CD4-positive, alpha-beta T cell treated with Interferon alpha-2 for 1 hour (primary cell): Measurements from ENCODE around the gene TTC7B.
"Not testable (repeated sequence)": the region's sequence is repeated elsewhere in the genome, so short reads cannot be mapped to it uniquely, and the experiment has no call there.

Experiments
- DNase-seq, 2 donors: peaks; one replicate each; pipeline ENCODE4 v3.0.0-alpha.2; 2020 to 2022

TTC7B gene

DNA sequence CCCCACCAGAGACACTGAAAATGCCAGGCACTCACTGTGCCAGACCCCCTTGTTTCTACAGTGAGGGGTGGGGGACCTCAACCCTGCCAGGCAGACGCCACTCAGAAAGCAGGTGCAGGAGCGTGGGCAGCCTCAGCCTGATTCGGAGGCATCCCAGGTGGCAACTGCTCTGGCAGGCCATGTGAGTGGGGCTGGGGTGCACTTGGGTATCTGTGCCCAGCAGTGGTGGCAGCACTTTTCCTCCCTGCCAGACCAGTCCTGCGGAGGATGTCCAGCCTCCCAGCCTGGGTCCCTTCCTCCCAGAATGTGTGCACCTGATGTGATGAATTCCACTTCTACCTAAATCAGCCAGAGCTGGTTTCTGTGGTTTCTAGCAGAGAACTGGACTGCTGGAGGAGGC, 13.4 kb upstream of the TTC7B start:
- DNase-seq = no peak

GRCh38 chr14:90828642-90829487, 12.6 kb upstream of the TTC7B start:
- DNase-seq = peak; percentile 59 to 76

DNA sequence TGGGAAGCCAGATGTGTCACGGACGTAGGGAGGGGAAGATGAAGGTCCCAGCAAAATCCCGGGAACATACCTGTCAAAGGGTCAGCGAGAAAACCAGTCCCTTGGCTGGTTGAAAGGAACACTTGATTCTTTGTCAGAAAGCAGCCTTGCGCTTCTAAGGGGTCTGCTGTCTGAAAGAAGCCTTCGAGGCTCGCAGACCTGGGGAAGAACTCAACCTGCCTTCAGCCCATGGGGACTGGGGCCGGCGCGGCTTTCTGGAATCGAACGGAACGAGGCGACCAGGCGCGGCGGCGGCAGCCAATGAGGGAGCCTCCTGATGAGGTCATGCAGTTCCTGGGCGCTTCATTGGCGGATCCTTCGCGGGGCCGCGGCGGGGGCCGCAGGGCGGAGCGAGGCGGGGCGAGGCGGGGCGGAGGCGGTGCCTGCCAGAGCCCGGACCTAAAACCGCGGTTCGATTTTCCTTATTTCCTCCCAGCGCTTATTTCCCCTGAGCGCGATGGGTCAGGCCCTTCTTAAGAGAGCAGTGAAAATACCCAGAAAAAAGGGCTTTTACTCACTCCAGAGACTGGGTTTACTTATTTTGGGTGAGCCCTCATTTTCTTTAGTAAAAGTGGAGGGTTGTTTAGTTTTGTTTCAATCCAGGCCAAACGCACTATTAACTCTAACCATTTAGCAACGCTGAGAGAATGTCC, 11.8 kb upstream of the TTC7B start:
- peak; percentile 92 to 95 for DNase-seq

DNA sequence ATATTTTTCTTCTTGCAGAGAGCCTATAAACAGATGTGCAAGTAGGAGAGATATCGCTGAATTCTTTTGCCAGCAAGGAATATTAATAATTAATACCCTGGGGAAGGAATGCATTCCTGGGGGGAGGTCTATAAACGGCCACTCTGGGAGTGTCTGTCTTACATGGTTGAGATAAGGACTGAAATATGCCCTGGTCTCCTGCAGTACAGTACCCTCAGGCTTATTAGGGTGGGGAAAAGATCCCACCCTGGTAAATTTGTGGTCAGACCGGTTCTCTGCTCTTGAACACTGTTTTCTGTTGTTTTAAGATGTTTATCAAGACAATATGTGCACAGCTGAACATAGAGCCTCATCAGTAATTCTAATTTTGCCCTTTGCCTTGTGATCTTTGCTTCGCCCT, 7.3 kb upstream of the TTC7B start:
- not testable (repeated sequence) for DNase-seq

DNA sequence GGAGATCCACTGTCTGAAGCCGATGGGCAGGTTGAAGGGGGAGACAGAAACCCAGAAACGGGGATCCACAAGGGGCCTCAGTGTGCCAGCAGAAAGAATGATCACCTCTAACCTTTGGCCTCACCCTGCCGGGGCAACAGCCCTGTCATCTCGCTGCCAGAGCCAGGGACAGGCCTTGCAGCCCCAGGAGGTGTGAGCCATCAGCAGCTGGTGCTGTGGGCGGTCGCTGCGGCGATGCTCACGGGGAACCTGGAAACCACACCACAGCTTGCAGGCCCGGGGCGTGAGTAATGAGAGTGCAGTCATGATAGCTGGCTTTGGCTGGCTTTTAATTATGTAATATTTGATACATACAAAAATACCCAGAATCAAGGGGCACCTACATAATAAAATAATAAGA, 4.7 kb upstream of the TTC7B start:
- peak; percentile 55 to 69 for DNase-seq

GRCh38 chr14:90819734-90820393, 3.6 kb upstream of the TTC7B start:
- DNase-seq = no peak

GRCh38 chr14:90818715-90819114, 2.5 kb upstream of the TTC7B start:
- DNase-seq = no peak

- no peak for DNase-seq
Measured at GRCh38 chr14:90816681-90817436, 629 bp upstream of the TTC7B start.

DNA sequence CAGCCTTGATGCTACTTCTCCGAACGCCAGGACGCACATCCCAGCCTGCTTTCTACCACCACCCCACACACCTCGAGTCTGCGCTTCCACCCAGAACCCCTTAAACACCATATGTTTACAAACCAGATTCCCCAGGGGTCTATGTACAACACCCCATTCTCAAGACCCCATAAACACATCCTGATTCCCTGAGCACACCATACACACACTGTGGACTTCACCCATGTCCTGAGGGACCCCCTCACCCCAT, 733 bp downstream of the TTC7B start:
- no peak for DNase-seq

GRCh38 chr14:90814806-90815571, 1.2 kb downstream of the TTC7B start:
- no peak for DNase-seq

- no peak for DNase-seq
Measured at GRCh38 chr14:90813442-90813841, 2.8 kb downstream of the TTC7B start.

GRCh38 chr14:90812109-90812508, 4.1 kb downstream of the TTC7B start:
- DNase-seq = no peak

GRCh38 chr14:90811641-90812040, 4.6 kb downstream of the TTC7B start:
- DNase-seq = no peak

- DNase-seq = no peak
Measured at GRCh38 chr14:90810806-90811205, 5.4 kb downstream of the TTC7B start.

DNA sequence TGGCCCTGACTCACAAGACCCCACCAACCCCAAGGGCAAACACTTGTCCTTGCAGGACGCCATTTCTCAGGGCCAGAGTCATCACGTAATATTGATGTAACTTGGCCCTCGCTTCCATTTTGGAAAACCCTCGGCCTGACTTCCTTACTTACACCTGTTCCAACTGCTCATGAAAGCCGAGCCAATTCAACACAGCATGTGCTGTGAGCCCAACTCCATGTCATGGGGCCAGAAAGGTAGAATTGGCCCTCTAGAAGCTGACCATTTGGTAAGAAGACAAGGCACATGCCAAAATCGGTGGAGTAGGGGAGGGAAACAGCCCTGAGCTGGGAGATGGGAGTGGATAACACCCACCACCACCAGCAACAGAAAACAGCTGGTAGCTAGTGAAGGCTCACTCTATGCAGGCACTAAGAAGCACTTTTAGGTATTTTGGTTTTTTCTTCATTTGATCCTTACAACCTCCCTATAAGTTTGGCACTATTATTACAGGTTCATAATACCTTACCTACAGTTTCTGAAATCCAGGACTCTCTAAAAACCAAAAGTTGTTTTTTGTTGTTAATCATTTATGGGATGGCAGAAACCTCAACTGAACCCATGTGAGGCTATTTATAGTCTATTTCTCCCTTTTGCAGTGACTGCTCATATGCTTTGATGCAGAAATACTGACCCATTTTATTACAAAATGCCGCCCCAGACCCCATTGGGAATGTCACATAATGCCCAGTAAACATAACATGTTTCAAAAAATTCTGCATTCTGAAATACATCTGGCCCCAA, 6.5 kb downstream of the TTC7B start:
- no peak for DNase-seq

DNA sequence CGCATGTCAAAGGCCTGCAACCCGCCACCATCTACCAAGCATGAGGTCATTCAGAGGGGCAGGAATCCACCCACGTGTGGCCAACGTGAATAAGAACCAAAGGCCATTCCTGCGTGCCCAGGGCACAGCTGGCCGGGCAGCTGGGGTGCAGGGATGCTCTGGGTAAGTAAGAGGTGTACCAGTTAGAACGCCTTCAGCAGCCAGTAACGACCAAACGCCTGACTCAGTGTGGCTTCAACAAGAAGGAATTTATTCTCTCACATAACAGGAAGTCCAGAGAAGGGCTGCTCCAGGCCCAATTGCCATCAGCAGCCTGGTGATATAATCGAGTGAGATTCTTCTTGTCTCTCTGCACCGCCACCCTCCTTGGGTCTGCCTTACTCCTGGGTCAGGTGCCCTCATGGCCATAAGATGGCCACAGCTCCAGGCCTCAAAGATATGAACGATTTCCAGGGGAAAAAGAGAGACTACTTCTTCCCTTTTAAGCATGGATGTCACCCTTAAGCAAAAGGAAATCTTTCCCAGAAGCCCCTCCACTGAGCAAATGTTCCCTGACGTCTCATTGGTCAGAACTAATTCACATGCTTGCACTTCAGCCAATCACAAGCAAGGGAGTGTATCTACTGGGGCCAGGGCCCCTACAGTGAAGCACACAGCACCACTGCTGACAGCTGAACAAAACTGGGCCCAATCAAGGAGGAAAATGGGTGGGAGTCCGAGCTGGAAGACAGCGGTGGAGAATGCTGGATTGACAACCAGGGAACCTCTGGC, 7.3 kb downstream of the TTC7B start:
- DNase-seq = no peak

- DNase-seq = no peak
Measured at GRCh38 chr14:90807060-90807459, 9.2 kb downstream of the TTC7B start.

DNA sequence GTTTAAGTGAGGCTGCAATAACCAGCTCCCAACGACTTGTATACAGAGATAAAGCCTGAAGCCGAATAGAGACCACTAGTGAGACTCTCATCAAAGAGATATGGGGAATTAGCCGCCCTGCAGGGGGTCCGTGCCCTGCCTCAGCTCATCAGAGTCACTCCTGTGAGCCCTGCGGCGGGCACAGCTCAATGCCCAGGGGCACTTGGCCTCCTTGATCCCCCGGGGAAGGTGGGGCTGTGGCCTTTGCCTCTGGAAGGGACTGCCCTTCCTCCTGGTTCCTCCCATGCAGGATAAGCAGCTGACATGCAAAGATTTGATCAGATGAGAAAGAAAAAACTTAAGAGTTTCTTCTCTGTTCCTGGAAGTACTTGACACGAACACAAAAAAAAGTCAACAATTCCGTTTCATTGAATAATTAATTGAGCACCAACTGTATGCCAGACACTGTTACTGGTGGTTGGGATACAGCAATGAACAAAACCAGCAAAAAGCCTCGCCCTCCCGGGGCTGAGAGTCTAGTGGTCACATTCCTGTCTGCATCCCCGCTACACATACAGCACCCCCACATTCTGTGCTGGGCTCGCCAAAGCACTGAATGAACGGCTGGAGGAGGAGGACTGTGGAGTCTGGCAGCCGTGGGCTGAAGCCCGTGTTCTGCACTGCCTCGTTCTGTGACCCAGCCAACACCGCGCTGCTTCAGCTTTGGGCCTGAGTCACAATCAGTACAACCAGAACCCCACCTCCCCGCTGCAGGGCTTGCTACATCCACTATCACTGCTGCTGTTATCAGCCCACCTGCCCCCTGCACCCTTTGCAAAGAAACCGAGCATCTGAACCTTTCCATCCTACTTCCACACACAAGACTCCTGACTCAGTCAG, 10.3 kb downstream of the TTC7B start:
- no peak for DNase-seq

DNA sequence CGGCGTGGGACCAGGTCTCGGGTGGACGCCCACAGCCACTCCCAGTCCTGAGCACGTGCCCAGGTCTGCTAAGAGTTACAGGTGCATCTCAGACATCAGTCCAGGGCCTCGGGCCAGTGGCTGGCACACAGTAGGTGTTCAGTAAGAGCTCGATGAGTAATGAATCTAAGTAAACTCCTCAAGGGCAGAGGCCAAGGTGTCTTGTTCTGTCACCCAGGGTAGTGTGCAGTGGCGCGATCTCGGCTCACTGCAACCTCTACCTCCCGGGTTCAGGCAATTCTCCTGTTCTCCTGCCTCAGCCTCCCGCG, 11.2 kb downstream of the TTC7B start:
- no peak for DNase-seq
